ENCODE measurements around the gene HNRNPR. TPM values are rescaled to one million over a fixed set of nuclear protein-coding genes. Genes with fewer than 3 reads are reported as not detected.

Gene HNRNPR
- total RNA-seq, result 43.7 and 98.3 TPM in 2 replicates

GRCh38 chr1:23344111-23344986, at the start of gene HNRNPR:
TSS of gene HNRNPR (minus strand) at chr1:23344284. CDS start at chr1:23341008, 3,276 bp downstream.

GRCh38 chr1:23369335-23370013, 25.4 kb upstream of the HNRNPR start, which contains the start of gene ZNF436:
TSS of gene ZNF436 (minus strand) at chr1:23369836. CDS start at chr1:23368005, 1,831 bp downstream.

Other genes starting within 250 kb of the HNRNPR start
- 16.1 and 19.2 TPM in 2 replicates for gene LUZP1, start 175.4 kb downstream of the HNRNPR start, total RNA-seq
- not detected in 2 replicates for gene HTR1D, start 126.8 kb downstream of the HNRNPR start, total RNA-seq
- 27.3 and 34.6 TPM in 2 replicates for gene ZNF436, start 25.6 kb upstream of the HNRNPR start, total RNA-seq
- gene TCEA3, start 80.5 kb upstream of the HNRNPR start, total RNA-seq, result 9.7 and 36.9 TPM in 2 replicates
- gene ASAP3, start 139.9 kb upstream of the HNRNPR start, total RNA-seq, result 62.4 and 140 TPM in 2 replicates
- 0.17 and 2.0 TPM in 2 replicates for gene E2F2, start 186.9 kb upstream of the HNRNPR start, total RNA-seq
- 38.0 and 80.3 TPM in 2 replicates for gene ID3, start 215.2 kb upstream of the HNRNPR start, total RNA-seq